Choroid plexus epithelial cell (primary cell): ENCODE results near the gene BTG2.
A peak's percentile ranks its signal among the peaks of the same experiment; 100 is the strongest.

Source experiments
- DNase-seq: peaks from one replicate; pipeline ENCODE4 v3.0.0-alpha.2; 2010; ENCODE audit warnings: low read depth
- H3K4me3 ChIP-seq: 2 replicates; pipeline ENCODE4 v1.5.1; 2011; ENCODE audit warnings: low read depth, mild to moderate bottlenecking, control low read depth, low read length, moderate library complexity
- CTCF ChIP-seq: conservative IDR thresholded peaks from 2 replicates; pipeline ENCODE4 v1.5.1; 2011; ENCODE audit warnings: low read depth, mild to moderate bottlenecking, control low read depth, inconsistent platforms, low read length, moderate library complexity

BTG2 gene

GRCh38 chr1:203338335-203339036, 33.2 kb downstream of the BTG2 start:
- no peak overlapping the region for H3K4me3 ChIP-seq
- DNase-seq = peak; percentile 79

DNA sequence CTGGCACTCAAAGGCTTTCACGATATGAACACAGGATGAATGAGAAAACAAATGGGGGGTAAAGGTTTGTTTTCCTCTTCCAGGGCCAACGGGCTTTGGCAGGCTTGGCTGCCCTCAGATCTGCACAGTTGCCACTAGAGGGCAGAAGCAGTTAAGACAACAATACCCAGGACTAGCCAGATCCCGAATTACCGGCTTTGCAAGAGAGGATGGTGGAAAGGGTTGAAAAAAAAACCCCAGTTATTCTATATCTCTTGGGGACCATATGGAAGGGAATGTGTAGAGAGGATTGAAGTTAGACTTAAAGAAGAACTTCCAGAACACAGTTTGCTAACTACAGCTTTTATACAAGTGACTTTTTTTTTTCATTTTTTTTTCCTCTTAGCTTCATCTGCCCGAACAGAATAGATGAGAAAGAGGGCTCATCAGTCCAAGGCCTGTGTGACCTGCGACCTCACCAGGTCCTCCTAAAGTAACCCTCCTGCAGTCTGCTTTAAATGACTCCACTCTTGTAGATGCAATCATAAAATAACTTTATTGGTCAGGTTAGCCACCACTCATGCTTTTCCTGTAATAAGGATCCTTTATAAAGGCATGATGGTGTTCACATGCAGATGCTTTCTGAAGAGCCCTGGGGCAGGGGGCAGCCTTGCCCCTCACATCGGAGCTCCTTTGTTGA, 34.9 kb downstream of the BTG2 start:
- no peak overlapping the region for H3K4me3 ChIP-seq
- peak; percentile 94 for TF ChIP-seq CTCF
- peak; percentile 92 for DNase-seq

More at GRCh38 chr1:203338335-203339036, 33.2 kb downstream of the BTG2 start:
- TF ChIP-seq CTCF = peak; percentile 93

DNA sequence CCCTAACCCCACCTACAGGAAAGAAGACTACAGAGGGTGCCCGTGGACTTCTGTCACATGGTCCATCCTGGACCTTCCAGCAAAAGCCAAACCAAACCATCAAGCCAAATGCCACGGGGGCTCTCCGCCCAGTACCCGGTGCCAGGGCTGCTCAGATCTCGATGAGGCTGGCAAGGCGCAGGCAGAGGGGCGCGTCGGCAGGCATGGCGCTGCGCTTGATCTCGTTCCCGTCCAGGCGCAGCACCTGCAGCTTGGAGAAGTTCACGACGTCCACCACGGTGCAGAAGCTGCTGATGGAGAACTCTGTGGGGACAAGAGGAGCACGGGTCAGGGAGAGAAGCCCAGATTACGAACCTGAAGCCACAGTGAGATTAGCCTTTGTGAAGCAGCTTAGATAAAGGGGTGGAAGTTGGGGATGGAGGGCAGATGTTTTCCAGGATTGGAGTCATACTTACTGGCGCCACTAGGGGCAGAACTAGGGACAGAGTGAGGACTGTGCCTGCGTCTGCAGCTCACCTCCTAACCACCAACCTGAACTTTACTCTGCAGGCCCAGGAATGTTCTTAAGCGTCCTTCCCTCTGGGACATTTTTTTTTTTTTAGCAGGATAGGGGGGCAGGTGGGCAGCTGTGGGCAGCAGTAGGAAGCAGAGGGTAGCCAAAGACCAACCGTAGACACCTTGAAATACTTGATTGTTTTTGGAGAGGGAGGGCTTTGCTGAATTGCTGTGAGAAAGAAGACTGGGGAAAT, 37.0 kb downstream of the BTG2 start:
- peak; percentile 67 for DNase-seq
- no peak overlapping the region for H3K4me3 ChIP-seq
- TF ChIP-seq CTCF = peak; percentile 85

GRCh38 chr1:203343956-203344754, 38.8 kb downstream of the BTG2 start:
- no peak for DNase-seq
- no peak overlapping the region for H3K4me3 ChIP-seq
- TF ChIP-seq CTCF = no peak

GRCh38 chr1:203346060-203346768, 40.9 kb downstream of the BTG2 start:
- DNase-seq = peak; percentile 48
- peak; percentile 41 for TF ChIP-seq CTCF
- H3K4me3 ChIP-seq = no peak overlapping the region

DNA sequence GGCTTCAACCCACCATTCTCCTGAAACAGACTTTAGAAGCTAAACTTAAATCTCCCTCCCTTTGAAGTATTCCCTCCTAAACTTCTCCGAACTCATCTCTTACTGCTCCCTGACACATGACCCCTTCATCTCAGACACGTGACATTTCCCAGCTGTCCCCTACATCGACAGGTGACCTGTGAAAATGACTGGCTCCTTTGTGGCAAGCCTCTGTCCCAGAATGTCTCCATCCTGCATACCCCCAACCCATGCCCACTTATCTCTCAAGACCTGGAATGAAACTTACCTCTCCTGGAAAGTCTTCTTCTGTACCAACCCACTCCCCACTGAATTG, 41.4 kb downstream of the BTG2 start:
- DNase-seq = no peak
- TF ChIP-seq CTCF = no peak
- no peak overlapping the region for H3K4me3 ChIP-seq
